KMS-11 (cell line): ENCODE measurements around the gene POLR3A.

ENCODE experiments used
- H2AFZ ChIP-seq: fragments of 200-600 bp; sonication (generic); 2 replicates; pipeline ENCODE4 v1.6.1; 2016; ENCODE audit warnings: antibody characterized with exemption, mixed run types, low read depth
- H3K27ac ChIP-seq: fragments of 200-600 bp; sonication (generic); 2 replicates; pipeline ENCODE4 v1.6.1; 2016; ENCODE audit warnings: mild to moderate bottlenecking, mixed run types
- H3K27me3 ChIP-seq: fragments of 200-600 bp; sonication (generic); 2 replicates; pipeline ENCODE4 v1.6.1; 2017; ENCODE audit warnings: mild to moderate bottlenecking, low read depth, mixed run types, moderate library complexity; ENCODE audit not compliant: insufficient read depth
- H3K36me3 ChIP-seq: fragments of 200-600 bp; sonication (generic); 2 replicates; pipeline ENCODE4 v1.6.1; 2017; ENCODE audit warnings: mild to moderate bottlenecking, mixed run types; ENCODE audit not compliant: insufficient read depth
- H3K4me1 ChIP-seq: fragments of 200-600 bp; sonication (generic); 2 replicates; pipeline ENCODE4 v1.6.1; 2016; ENCODE audit warnings: mild to moderate bottlenecking, low read depth, mixed run types; ENCODE audit not compliant: poor library complexity, severe bottlenecking
- H3K4me2 ChIP-seq: fragments of 200-600 bp; sonication (generic); 2 replicates; pipeline ENCODE4 v1.7.0; 2016; ENCODE audit warnings: mild to moderate bottlenecking, mixed run types
- H3K4me3 ChIP-seq: fragments of 200-600 bp; sonication (generic); IDR thresholded peaks from 2 replicates; pipeline ENCODE4 v1.6.1; 2017; ENCODE audit warnings: low read depth, low read length, mixed read lengths; ENCODE audit not compliant: insufficient read depth
- H3K79me2 ChIP-seq: fragments of 200-600 bp; sonication (generic); 2 replicates; pipeline ENCODE4 v1.6.1; 2016; ENCODE audit warnings: low read depth, mixed run types; ENCODE audit not compliant: insufficient read depth
- H3K9ac ChIP-seq: fragments of 200-600 bp; sonication (generic); 2 replicates; pipeline ENCODE4 v1.6.1; 2016; ENCODE audit warnings: mild to moderate bottlenecking, mixed run types
- H4K20me1 ChIP-seq: fragments of 200-600 bp; sonication (generic); 2 replicates; pipeline ENCODE4 v1.6.1; 2016; ENCODE audit warnings: mild to moderate bottlenecking, mixed run types; ENCODE audit not compliant: insufficient read depth
- TF ChIP-seq, protein P1 (sequence below): fragments of 200-600 bp; sonication (generic); conservative IDR thresholded peaks from 2 replicates; pipeline ENCODE4 v1.6.1; 2017; ENCODE audit warnings: low read depth, mild to moderate bottlenecking, antibody characterized with exemption, low read length, moderate library complexity, mixed read lengths

Gene POLR3A

DNA sequence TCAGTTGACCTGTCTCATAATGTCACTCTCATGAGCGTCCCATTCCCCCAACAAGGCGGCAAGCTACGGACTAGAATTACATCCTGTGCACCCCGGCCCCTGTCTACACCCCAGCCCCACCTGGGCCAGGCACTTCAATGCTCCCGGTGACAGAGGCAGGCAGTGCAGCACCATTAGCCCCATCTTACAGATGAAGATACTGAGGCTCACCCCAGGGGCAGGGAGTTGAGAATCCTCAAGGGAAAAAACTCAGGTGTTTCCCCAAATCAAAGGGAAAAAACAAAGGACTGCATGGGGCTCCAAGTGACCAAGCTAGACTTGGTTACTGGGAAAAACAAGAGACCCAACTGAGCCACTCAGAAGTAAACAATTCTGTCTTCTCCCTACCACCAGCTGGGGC lies 107.3 kb downstream of the POLR3A start:
- Histone ChIP-seq H2AFZ (no peak overlapping the region), H3K4me3 (no peak overlapping the region), H3K4me1 (peaks cover 7% of the 10 kb centered on the region), H3K4me2 (no peak overlapping the region), H3K27ac (no peak overlapping the region), H3K9ac (no peak overlapping the region), H4K20me1 (no peaks in the 10 kb centered on the region), H3K79me2 (no peaks in the 10 kb centered on the region), H3K36me3 (no peaks in the 10 kb centered on the region), H3K27me3 (no peaks in the 10 kb centered on the region)
- TF ChIP-seq, protein P1, sequence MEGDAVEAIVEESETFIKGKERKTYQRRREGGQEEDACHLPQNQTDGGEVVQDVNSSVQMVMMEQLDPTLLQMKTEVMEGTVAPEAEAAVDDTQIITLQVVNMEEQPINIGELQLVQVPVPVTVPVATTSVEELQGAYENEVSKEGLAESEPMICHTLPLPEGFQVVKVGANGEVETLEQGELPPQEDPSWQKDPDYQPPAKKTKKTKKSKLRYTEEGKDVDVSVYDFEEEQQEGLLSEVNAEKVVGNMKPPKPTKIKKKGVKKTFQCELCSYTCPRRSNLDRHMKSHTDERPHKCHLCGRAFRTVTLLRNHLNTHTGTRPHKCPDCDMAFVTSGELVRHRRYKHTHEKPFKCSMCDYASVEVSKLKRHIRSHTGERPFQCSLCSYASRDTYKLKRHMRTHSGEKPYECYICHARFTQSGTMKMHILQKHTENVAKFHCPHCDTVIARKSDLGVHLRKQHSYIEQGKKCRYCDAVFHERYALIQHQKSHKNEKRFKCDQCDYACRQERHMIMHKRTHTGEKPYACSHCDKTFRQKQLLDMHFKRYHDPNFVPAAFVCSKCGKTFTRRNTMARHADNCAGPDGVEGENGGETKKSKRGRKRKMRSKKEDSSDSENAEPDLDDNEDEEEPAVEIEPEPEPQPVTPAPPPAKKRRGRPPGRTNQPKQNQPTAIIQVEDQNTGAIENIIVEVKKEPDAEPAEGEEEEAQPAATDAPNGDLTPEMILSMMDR, result no peak

DNA sequence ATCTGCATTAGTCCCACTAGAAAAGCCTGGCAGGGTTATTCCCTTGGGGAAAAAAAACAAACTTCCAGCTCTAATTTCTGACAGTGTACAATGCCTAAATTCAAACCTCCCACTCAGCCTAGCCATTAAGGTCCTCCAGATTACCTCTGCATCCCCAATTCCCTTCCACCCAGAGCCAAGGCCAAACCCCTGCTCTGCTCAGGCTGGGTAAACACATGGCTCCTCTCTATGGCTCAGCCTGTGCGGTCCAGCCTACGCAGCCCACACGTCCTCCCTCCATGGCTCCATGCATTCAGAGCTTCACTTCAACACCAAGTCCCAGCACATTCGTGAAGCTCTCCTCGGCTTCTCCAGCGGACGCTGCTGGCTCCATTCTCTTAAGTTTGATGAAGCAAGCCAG lies 107.9 kb downstream of the POLR3A start:
- H3K79me2 ChIP-seq, result no peaks in the 10 kb centered on the region
- TF ChIP-seq, protein P1, result no peak

DNA sequence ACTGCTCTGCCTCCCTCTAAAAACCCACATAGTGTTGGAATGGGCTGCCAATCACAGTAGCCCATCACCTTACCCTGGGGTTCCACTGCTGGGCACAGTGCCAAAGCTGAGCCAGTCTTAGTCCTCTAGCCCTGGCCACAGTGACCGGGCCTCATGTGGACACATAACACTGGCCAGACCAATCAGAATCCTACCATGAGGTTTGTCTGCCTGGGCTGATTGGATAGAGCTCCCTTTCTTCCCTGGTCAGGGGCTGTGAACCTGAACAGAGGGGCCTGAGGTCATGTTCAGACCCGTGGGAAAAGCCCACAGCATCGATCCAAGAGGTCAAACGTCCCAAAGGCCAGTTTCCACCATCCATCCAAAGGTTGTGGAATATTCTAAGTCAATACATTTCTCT lies 108.8 kb downstream of the POLR3A start:
- TF ChIP-seq, protein P1, result no peak
- Histone ChIP-seq H3K36me3 (no peaks in the 10 kb centered on the region), H3K79me2 (no peaks in the 10 kb centered on the region), H4K20me1 (no peaks in the 10 kb centered on the region), H3K4me3 (no peak overlapping the region), H3K27me3 (no peaks in the 10 kb centered on the region), H3K9ac (no peak overlapping the region), H2AFZ (no peak overlapping the region), H3K4me2 (no peak overlapping the region), H3K27ac (no peak overlapping the region), H3K4me1 (peaks cover 6% of the 10 kb centered on the region)

More for the DNA sequence above, 107.9 kb downstream of the POLR3A start:
- H3K9ac ChIP-seq, result no peak overlapping the region
- H2AFZ ChIP-seq, result no peak overlapping the region
- no peak overlapping the region for H3K4me2 ChIP-seq
- H3K36me3 ChIP-seq, result no peaks in the 10 kb centered on the region
- H3K27me3 ChIP-seq, result no peaks in the 10 kb centered on the region
- no peaks in the 10 kb centered on the region for H4K20me1 ChIP-seq
- H3K4me1 ChIP-seq, result peaks cover 7% of the 10 kb centered on the region
- H3K4me3 ChIP-seq, result no peak overlapping the region
- no peak overlapping the region for H3K27ac ChIP-seq

- Histone ChIP-seq H3K79me2 (no peaks in the 10 kb centered on the region), H2AFZ (no peak overlapping the region), H3K4me2 (no peak overlapping the region), H3K9ac (no peak overlapping the region), H3K4me1 (no peaks in the 10 kb centered on the region), H3K27me3 (no peaks in the 10 kb centered on the region), H3K36me3 (no peaks in the 10 kb centered on the region), H3K27ac (no peak overlapping the region), H4K20me1 (no peaks in the 10 kb centered on the region), H3K4me3 (no peak overlapping the region)
- TF ChIP-seq, protein P1, result no peak
Observed at GRCh38 chr10:77919713-77920108, 109.6 kb downstream of the POLR3A start.
